Nephron progenitor cell (in vitro differentiated cells): ENCODE data around the gene SORT1.

Experiments used
- DNase-seq: peaks from one replicate; pipeline ENCODE4 v3.0.0; 2021
- H3K27ac Mint-ChIP-seq: 2 replicates; pipeline ENCODE4 v1.8.0; 2021; ENCODE audit warnings: mild to moderate bottlenecking, moderate library complexity, mixed read lengths
- H3K27me3 Mint-ChIP-seq: 2 replicates; pipeline ENCODE4 v1.8.0; 2021; ENCODE audit warnings: mild to moderate bottlenecking, low read depth, mixed read lengths; ENCODE audit not compliant: poor library complexity
- H3K36me3 Mint-ChIP-seq: 2 replicates; pipeline ENCODE4 v1.8.0; 2021; ENCODE audit warnings: low read depth, mixed read lengths
- H3K4me1 Mint-ChIP-seq: 2 replicates; pipeline ENCODE4 v1.8.0; 2021; ENCODE audit warnings: mixed read lengths
- H3K4me3 Mint-ChIP-seq: 2 replicates; pipeline ENCODE4 v1.8.0; 2021; ENCODE audit warnings: mild to moderate bottlenecking, moderate library complexity, mixed read lengths
- H3K9me3 Mint-ChIP-seq: 2 replicates; pipeline ENCODE4 v1.8.0; 2021; ENCODE audit warnings: mild to moderate bottlenecking, moderate library complexity, mixed read lengths
- CTCF ChIP-seq: fragments of 200-600 bp; sonication (generic); IDR thresholded peaks from 2 replicates; pipeline ENCODE4 v1.5.0; 2021; ENCODE audit warnings: antibody characterized with exemption

The SORT1 gene

DNA sequence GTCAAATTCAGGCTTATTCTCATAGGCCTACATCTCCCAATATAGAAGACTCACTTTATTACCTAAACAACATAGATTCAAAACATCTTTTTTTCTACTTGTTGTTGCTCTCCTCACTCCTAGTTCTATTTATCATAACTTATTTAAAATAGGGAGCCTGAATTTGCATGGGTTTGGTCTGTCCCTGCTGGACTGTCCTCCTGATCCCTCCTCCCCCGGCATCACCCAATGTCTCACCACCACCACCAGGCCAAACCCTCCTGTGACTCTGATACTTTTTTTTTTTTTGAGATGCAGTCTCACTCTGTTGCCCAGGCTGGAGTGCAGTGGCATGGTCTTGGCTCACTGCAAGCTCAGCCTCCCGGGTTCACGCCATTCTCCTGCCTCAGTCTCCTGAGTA is 59.1 kb downstream of the SORT1 start:
- TF ChIP-seq CTCF: no peak
- Mint-ChIP-seq H3K4me3 (no peak overlapping the region), H3K4me1 (no peaks in the 10 kb centered on the region), H3K9me3 (peaks cover 4% of the 10 kb centered on the region), H3K27ac (no peak overlapping the region), H3K27me3 (no peaks in the 10 kb centered on the region), H3K36me3 (peaks cover 49% of the 10 kb centered on the region)
- no peak for DNase-seq

- Mint-ChIP-seq H3K27me3 (no peaks in the 10 kb centered on the region), H3K27ac (peak overlapping the region; percentile 66), H3K4me3 (no peak overlapping the region), H3K4me1 (no peaks in the 10 kb centered on the region), H3K9me3 (peaks cover 9% of the 10 kb centered on the region), H3K36me3 (peaks cover 50% of the 10 kb centered on the region)
- no peak for TF ChIP-seq CTCF
- DNase-seq: no peak
Measured at GRCh38 chr1:109338091-109338490, 59.6 kb downstream of the SORT1 start.

DNA sequence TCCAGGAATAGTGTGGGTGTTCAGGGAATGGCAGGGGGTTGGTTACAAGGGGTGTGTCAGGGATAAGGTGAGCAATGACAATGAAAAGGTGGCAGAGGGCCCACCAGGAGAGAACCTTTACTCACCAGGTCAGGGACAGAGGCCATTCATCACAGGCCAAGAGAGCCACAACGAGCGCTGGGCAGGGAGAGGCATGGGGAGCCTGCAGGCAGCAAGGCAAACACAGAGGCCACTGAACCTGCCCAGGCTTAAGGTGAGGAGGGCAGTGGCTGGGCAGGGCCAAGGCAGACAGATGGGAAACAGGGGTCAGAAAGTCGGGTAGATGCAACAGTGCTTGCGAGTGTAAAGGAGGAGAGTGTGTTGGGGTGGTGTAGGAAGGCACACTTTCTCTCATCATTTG is 62.6 kb downstream of the SORT1 start:
- H3K9me3 Mint-ChIP-seq: peaks cover 39% of the 10 kb centered on the region
- no peak for TF ChIP-seq CTCF
- H3K27ac Mint-ChIP-seq: peak overlapping the region; percentile 14
- H3K36me3 Mint-ChIP-seq: peaks cover 70% of the 10 kb centered on the region
- H3K4me3 Mint-ChIP-seq: no peak overlapping the region
- peaks cover 4% of the 10 kb centered on the region for H3K27me3 Mint-ChIP-seq
- no peaks in the 10 kb centered on the region for H3K4me1 Mint-ChIP-seq
- no peak for DNase-seq

- H3K4me1 Mint-ChIP-seq: no peaks in the 10 kb centered on the region
- H3K4me3 Mint-ChIP-seq: no peak overlapping the region
- H3K27me3 Mint-ChIP-seq: peaks cover 4% of the 10 kb centered on the region
- no peak for TF ChIP-seq CTCF
- H3K27ac Mint-ChIP-seq: no peak overlapping the region
- peaks cover 64% of the 10 kb centered on the region for H3K36me3 Mint-ChIP-seq
- DNase-seq: no peak
- peaks cover 44% of the 10 kb centered on the region for H3K9me3 Mint-ChIP-seq
Measured at GRCh38 chr1:109331113-109331512, 66.6 kb downstream of the SORT1 start.

- no peak overlapping the region for H3K4me3 Mint-ChIP-seq
- H3K9me3 Mint-ChIP-seq: peaks cover 27% of the 10 kb centered on the region
- no peak for TF ChIP-seq CTCF
- H3K27me3 Mint-ChIP-seq: peaks cover 4% of the 10 kb centered on the region
- no peak overlapping the region for H3K27ac Mint-ChIP-seq
- no peaks in the 10 kb centered on the region for H3K4me1 Mint-ChIP-seq
- peaks cover 46% of the 10 kb centered on the region for H3K36me3 Mint-ChIP-seq
- no peak for DNase-seq
Measured at GRCh38 chr1:109327285-109327684, 70.4 kb downstream of the SORT1 start.

GRCh38 chr1:109322974-109323373 is 74.7 kb downstream of the SORT1 start:
- peaks cover 10% of the 10 kb centered on the region for H3K4me1 Mint-ChIP-seq
- no peak for TF ChIP-seq CTCF

More at GRCh38 chr1:109322974-109323373, 74.7 kb downstream of the SORT1 start:
- Mint-ChIP-seq H3K27me3 (no peaks in the 10 kb centered on the region), H3K27ac (no peak overlapping the region), H3K36me3 (peaks cover 45% of the 10 kb centered on the region), H3K4me3 (no peak overlapping the region), H3K9me3 (no peaks in the 10 kb centered on the region)
- DNase-seq: no peak
